ENCODE measurements around the gene CORO1A. TPM values are rescaled to one million over a fixed set of nuclear protein-coding genes. Genes with fewer than 3 reads are reported as not detected.

Gene CORO1A
- total RNA-seq, result 25.2 and 25.8 TPM in 2 replicates
- long read RNA-seq, transcript CORO1A-201 (11 exons, 1,803 nt), result major isoform, 6 of 6 reads
- long read RNA-seq, partial matches to known transcripts, result 0 of 6 reads
- long read RNA-seq, other reads (novel, unspliced or antisense), result 0 of 6 reads

GRCh38 chr16:30183233-30184095, at the start of gene CORO1A:
TSS of gene CORO1A (plus strand) at chr16:30183602. CDS start at chr16:30185210, 1,608 bp downstream.
- Mint-ChIP-seq H3K36me3 (ENCODE audit: low read depth) (no peaks in the 10 kb centered on the region), H3K4me1 (peaks cover 5% of the 10 kb centered on the region), H3K27me3 (ENCODE audit: low read depth) (no peaks in the 10 kb centered on the region), H3K4me3 (peak within 1 kb of the TSS; percentile 87), H3K27ac (ENCODE audit: unreplicated experiment) (peak within 1 kb of the TSS; percentile 27), H3K9me3 (no peaks in the 10 kb centered on the region)
- peak; percentile 77 for DNase-seq (ENCODE audit: low read depth, low spot score)
- TF ChIP-seq, protein P1, sequence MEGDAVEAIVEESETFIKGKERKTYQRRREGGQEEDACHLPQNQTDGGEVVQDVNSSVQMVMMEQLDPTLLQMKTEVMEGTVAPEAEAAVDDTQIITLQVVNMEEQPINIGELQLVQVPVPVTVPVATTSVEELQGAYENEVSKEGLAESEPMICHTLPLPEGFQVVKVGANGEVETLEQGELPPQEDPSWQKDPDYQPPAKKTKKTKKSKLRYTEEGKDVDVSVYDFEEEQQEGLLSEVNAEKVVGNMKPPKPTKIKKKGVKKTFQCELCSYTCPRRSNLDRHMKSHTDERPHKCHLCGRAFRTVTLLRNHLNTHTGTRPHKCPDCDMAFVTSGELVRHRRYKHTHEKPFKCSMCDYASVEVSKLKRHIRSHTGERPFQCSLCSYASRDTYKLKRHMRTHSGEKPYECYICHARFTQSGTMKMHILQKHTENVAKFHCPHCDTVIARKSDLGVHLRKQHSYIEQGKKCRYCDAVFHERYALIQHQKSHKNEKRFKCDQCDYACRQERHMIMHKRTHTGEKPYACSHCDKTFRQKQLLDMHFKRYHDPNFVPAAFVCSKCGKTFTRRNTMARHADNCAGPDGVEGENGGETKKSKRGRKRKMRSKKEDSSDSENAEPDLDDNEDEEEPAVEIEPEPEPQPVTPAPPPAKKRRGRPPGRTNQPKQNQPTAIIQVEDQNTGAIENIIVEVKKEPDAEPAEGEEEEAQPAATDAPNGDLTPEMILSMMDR (conservative IDR thresholded peaks at IDR 0.05), result no peak

DNA sequence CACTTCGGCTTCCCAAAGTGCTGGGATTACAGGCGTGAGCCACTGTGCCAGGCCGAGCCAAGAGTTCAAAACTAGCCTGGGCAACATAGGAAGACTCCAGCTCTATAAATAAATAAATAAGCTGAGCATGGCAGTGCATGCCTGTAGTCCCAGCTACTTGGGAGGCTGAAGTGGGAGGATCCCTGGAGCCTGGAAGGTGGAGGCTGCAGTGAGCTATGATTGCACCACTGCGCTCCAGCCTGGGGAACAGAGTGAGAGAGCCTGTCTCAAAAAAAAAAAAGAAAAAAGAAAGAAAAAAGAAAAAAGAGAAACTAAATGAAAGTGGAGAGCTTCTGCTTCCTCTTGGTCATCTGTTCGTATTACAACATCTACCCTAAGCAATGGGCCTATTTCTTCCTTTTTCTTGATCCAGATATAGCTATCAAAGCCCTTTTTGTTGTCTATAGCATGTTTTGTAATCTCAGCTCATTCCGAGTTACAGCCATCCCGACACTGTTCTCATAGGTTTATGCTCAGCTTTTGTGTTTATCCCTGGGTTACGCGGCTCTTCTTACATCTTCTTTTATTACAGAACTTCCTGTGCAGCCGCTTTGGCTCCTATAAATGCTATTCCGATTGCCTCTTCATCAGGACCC, 46.3 kb upstream of the CORO1A start:
- TF ChIP-seq, protein P1 (conservative IDR thresholded peaks at IDR 0.05), result no peak
- Mint-ChIP-seq H3K36me3 (ENCODE audit: low read depth) (no peaks in the 10 kb centered on the region), H3K4me1 (peaks cover 12% of the 10 kb centered on the region), H3K27ac (ENCODE audit: unreplicated experiment) (no peak overlapping the region), H3K27me3 (ENCODE audit: low read depth) (no peaks in the 10 kb centered on the region), H3K4me3 (no peak overlapping the region), H3K9me3 (peaks cover 2% of the 10 kb centered on the region)
- DNase-seq (ENCODE audit: low read depth, low spot score), result no peak

- Mint-ChIP-seq H3K9me3 (peaks cover 2% of the 10 kb centered on the region), H3K4me1 (peaks cover 8% of the 10 kb centered on the region), H3K4me3 (no peak overlapping the region), H3K27me3 (ENCODE audit: low read depth) (no peaks in the 10 kb centered on the region), H3K27ac (ENCODE audit: unreplicated experiment) (no peak overlapping the region), H3K36me3 (ENCODE audit: low read depth) (no peaks in the 10 kb centered on the region)
- DNase-seq (ENCODE audit: low read depth, low spot score), result no peak
- TF ChIP-seq, protein P1 (conservative IDR thresholded peaks at IDR 0.05), result no peak
These were observed 45.5 kb upstream of the CORO1A start for GRCh38 chr16:30137897-30138296.

- Mint-ChIP-seq H3K4me3 (no peak overlapping the region), H3K27ac (ENCODE audit: unreplicated experiment) (no peak overlapping the region), H3K36me3 (ENCODE audit: low read depth) (no peaks in the 10 kb centered on the region), H3K27me3 (ENCODE audit: low read depth) (no peaks in the 10 kb centered on the region), H3K4me1 (peaks cover 8% of the 10 kb centered on the region), H3K9me3 (no peaks in the 10 kb centered on the region)
- no peak for DNase-seq (ENCODE audit: low read depth, low spot score)
- TF ChIP-seq, protein P1 (conservative IDR thresholded peaks at IDR 0.05), result no peak
These were observed 43.6 kb upstream of the CORO1A start for GRCh38 chr16:30139583-30140481.

- no peaks in the 10 kb centered on the region for H3K36me3 Mint-ChIP-seq (ENCODE audit: low read depth)
- DNase-seq (ENCODE audit: low read depth, low spot score), result no peak
- no peak overlapping the region for H3K4me3 Mint-ChIP-seq
- TF ChIP-seq, protein P1 (conservative IDR thresholded peaks at IDR 0.05), result no peak
- no peak overlapping the region for H3K27ac Mint-ChIP-seq (ENCODE audit: unreplicated experiment)
- peaks cover 8% of the 10 kb centered on the region for H3K4me1 Mint-ChIP-seq
- H3K27me3 Mint-ChIP-seq (ENCODE audit: low read depth), result no peaks in the 10 kb centered on the region
- H3K9me3 Mint-ChIP-seq, result no peaks in the 10 kb centered on the region
These were observed 41.7 kb upstream of the CORO1A start for GRCh38 chr16:30141750-30142149.
